Loucy (cell line): ENCODE data around the gene RRAGB.

Experiments used
- EZH2phosphoT487 ChIP-seq: fragments of 200-600 bp; IDR thresholded peaks from 2 replicates; pipeline ENCODE4 v1.6.1; 2018; ENCODE audit warnings: antibody characterized with exemption, mild to moderate bottlenecking, moderate library complexity, borderline replicate concordance
- TF ChIP-seq, protein P1 (sequence below): fragments of 200-600 bp; sonication (generic); conservative IDR thresholded peaks from 2 replicates; pipeline ENCODE4 v1.5.1; 2014; ENCODE audit warnings: mild to moderate bottlenecking, antibody characterized with exemption, low read length

GRCh38 chrX:55750256-55750655 is 32.7 kb downstream of the RRAGB start:
- TF ChIP-seq, protein P1, sequence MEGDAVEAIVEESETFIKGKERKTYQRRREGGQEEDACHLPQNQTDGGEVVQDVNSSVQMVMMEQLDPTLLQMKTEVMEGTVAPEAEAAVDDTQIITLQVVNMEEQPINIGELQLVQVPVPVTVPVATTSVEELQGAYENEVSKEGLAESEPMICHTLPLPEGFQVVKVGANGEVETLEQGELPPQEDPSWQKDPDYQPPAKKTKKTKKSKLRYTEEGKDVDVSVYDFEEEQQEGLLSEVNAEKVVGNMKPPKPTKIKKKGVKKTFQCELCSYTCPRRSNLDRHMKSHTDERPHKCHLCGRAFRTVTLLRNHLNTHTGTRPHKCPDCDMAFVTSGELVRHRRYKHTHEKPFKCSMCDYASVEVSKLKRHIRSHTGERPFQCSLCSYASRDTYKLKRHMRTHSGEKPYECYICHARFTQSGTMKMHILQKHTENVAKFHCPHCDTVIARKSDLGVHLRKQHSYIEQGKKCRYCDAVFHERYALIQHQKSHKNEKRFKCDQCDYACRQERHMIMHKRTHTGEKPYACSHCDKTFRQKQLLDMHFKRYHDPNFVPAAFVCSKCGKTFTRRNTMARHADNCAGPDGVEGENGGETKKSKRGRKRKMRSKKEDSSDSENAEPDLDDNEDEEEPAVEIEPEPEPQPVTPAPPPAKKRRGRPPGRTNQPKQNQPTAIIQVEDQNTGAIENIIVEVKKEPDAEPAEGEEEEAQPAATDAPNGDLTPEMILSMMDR = no peak
- TF ChIP-seq EZH2phosphoT487 = no peak
